SH-SY5Y (cell line): ENCODE data around the gene PTPMT1.

Experiments used
- GATA2 ChIP-seq: IDR thresholded peaks from 2 replicates; pipeline ENCODE4 v1.6.1; 2011; ENCODE audit warnings: mild to moderate bottlenecking, low read depth, low read length
- GATA3 ChIP-seq: IDR thresholded peaks from 2 replicates; pipeline ENCODE4 v1.6.1; 2011; ENCODE audit warnings: low read depth, mild to moderate bottlenecking, low read length, moderate library complexity

- TF ChIP-seq GATA3 = no peak
- no peak for TF ChIP-seq GATA2
Observed at GRCh38 chr11:47523490-47524225, 41.7 kb upstream of the PTPMT1 start.
